ENCODE data around the gene HTT-AS.

HTT-AS gene

DNA sequence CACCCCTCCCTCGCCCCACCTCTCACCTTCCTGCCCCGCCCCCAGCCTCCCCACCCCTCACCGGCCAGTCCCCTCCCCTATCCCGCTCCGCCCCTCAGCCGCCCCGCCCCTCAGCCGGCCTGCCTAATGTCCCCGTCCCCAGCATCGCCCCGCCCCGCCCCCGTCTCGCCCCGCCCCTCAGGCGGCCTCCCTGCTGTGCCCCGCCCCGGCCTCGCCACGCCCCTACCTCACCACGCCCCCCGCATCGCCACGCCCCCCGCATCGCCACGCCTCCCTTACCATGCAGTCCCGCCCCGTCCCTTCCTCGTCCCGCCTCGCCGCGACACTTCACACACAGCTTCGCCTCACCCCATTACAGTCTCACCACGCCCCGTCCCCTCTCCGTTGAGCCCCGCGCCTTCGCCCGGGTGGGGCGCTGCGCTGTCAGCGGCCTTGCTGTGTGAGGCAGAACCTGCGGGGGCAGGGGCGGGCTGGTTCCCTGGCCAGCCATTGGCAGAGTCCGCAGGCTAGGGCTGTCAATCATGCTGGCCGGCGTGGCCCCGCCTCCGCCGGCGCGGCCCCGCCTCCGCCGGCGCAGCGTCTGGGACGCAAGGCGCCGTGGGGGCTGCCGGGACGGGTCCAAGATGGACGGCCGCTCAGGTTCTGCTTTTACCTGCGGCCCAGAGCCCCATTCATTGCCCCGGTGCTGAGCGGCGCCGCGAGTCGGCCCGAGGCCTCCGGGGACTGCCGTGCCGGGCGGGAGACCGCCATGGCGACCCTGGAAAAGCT is at the start of gene HTT-AS, which contains the start of gene HTT:
Gene HTT-AS (minus strand): TSS at position 461 of the 768 bp plus-strand sequence.
Gene HTT (plus strand): TSS at position 604 of the 768 bp plus-strand sequence. CDS start 145 bp downstream, at position 749.
- Histone ChIP-seq H3K36me3 (ENCODE audit: control insufficient read depth, insufficient read depth, low read length) (no peaks in the 10 kb centered on the region), H3K4me3 (ENCODE audit: low read length) (peak within 1 kb of the TSS; percentile 86), H3K27me3 (ENCODE audit: control insufficient read depth, insufficient read depth, low read length) (no peaks in the 10 kb centered on the region), H3K9me3 (ENCODE audit: control insufficient read depth, insufficient read depth, low read length) (no peaks in the 10 kb centered on the region), H3K27ac (ENCODE audit: low read length) (no peak within 1 kb of the TSS), H3K4me1 (ENCODE audit: control insufficient read depth, insufficient read depth, low read length) (no peaks in the 10 kb centered on the region)
- peak; percentile 71 for DNase-seq (ENCODE audit: low read depth, low spot score)
- WGBS (ENCODE audit: insufficient coverage, insufficient read length): no CpG with 5 or more reads among the region's 81 CpGs

DNA sequence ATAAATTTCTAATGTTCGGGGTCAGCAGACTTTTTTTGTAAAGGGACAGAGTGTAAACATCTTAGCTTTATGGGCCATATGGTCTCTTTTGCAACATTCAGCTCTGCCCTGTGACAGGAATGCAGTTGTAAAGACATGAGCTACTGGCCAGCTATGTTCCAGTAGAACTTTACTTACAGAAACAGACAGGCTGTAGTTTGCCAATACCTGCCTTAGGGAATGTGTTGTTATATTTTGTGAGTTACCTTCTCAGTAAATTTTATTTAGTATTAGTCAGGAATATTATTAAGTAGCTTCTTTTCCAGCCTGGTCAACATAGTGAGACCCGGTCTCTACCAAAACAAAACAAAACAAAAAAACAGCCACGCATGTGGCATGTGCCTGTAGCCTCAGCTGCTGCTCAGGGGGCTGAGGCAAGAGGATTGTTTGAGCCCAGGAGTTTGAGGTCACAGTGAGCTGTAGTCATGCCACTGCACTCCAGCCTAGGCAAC is 48.9 kb upstream of the HTT-AS start:
- H3K9me3 ChIP-seq (ENCODE audit: control insufficient read depth, insufficient read depth, low read length): no peaks in the 10 kb centered on the region
- H3K27ac ChIP-seq (ENCODE audit: low read length): no peak overlapping the region
- peaks cover 16% of the 10 kb centered on the region; the same call in 1 of the 2 replicates for H3K36me3 ChIP-seq (ENCODE audit: control insufficient read depth, insufficient read depth, low read length)
- no peaks in the 10 kb centered on the region for H3K27me3 ChIP-seq (ENCODE audit: control insufficient read depth, insufficient read depth, low read length)
- no peak for DNase-seq (ENCODE audit: low read depth, low spot score)
- H3K4me1 ChIP-seq (ENCODE audit: control insufficient read depth, insufficient read depth, low read length): no peaks in the 10 kb centered on the region
- H3K4me3 ChIP-seq (ENCODE audit: low read length): no peak overlapping the region
- no CpG with 5 or more reads among the region's 3 CpGs for WGBS (ENCODE audit: insufficient coverage, insufficient read length)

DNA sequence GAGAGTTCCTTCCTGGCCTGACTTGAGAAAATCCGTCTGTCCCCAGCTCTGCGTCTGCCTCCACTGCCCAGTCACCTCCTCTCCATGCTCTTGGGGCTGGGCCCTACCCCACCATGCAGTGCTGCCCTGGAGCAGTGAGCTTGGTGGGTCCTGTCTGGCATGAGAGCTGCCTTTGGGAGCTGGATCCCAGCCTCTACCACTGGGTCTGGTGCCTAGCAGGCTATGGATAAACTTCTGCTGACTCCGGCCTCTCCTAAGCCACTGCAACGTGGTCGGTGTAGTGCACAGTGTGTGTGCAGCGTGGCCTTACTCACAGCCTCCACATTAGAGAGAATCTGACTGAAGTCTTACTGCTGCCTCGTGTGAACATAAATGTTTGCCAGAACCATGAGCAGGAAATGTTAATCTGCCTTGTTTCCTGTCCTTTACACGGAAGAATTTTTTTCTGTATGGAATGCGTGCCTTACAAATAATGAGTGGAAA is 47.8 kb upstream of the HTT-AS start:
- Histone ChIP-seq H3K27ac (ENCODE audit: low read length) (no peak overlapping the region), H3K4me1 (ENCODE audit: control insufficient read depth, insufficient read depth, low read length) (no peaks in the 10 kb centered on the region), H3K27me3 (ENCODE audit: control insufficient read depth, insufficient read depth, low read length) (no peaks in the 10 kb centered on the region), H3K4me3 (ENCODE audit: low read length) (no peak overlapping the region), H3K9me3 (ENCODE audit: control insufficient read depth, insufficient read depth, low read length) (no peaks in the 10 kb centered on the region), H3K36me3 (ENCODE audit: control insufficient read depth, insufficient read depth, low read length) (peaks cover 13% of the 10 kb centered on the region; the same call in 1 of the 2 replicates)
- no peak for DNase-seq (ENCODE audit: low read depth, low spot score)
- no CpG with 5 or more reads among the region's 9 CpGs for WGBS (ENCODE audit: insufficient coverage, insufficient read length)

DNA sequence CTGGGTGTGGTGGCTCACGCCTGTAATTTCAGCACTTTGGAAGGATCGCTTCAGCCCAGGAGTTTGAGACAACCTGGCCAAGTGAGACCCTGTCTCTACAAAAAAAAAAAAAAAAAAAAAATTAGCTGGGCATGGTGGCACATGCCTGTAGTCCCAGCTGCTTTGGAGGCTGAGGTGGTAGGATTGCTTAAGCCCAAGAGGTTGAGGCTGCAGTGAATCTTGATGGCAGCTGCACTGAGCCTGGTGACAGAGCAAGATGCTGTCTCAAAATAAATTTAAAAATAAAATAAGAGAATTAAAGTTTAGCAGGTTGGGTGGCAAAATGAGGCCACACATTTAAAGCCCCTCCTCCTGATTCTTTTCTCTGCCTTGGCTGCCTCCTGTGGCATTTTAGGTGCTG is 47.3 kb upstream of the HTT-AS start:
- H3K36me3 ChIP-seq (ENCODE audit: control insufficient read depth, insufficient read depth, low read length): peaks cover 11% of the 10 kb centered on the region; the same call in 1 of the 2 replicates

DNA sequence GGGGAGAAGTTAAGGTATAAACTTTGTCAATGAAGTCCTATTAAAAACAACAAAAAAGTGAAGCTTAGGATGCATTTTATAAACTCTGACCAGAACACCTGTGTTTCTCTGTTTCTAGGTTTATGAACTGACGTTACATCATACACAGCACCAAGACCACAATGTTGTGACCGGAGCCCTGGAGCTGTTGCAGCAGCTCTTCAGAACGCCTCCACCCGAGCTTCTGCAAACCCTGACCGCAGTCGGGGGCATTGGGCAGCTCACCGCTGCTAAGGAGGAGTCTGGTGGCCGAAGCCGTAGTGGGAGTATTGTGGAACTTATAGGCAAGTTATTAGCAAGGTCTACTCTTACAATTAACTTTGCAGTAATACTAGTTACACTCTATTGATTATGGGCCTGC is 46.8 kb upstream of the HTT-AS start:
- no CpG with 5 or more reads among the region's 9 CpGs for WGBS (ENCODE audit: insufficient coverage, insufficient read length)
- H3K4me1 ChIP-seq (ENCODE audit: control insufficient read depth, insufficient read depth, low read length): no peaks in the 10 kb centered on the region

More for the DNA sequence above, 47.3 kb upstream of the HTT-AS start:
- WGBS (ENCODE audit: insufficient coverage, insufficient read length): no CpG with 5 or more reads among the region's 2 CpGs
- DNase-seq (ENCODE audit: low read depth, low spot score): no peak
- H3K4me1 ChIP-seq (ENCODE audit: control insufficient read depth, insufficient read depth, low read length): no peaks in the 10 kb centered on the region
- no peaks in the 10 kb centered on the region for H3K9me3 ChIP-seq (ENCODE audit: control insufficient read depth, insufficient read depth, low read length)
- no peak overlapping the region for H3K4me3 ChIP-seq (ENCODE audit: low read length)
- H3K27me3 ChIP-seq (ENCODE audit: control insufficient read depth, insufficient read depth, low read length): no peaks in the 10 kb centered on the region
- H3K27ac ChIP-seq (ENCODE audit: low read length): no peak overlapping the region

DNA sequence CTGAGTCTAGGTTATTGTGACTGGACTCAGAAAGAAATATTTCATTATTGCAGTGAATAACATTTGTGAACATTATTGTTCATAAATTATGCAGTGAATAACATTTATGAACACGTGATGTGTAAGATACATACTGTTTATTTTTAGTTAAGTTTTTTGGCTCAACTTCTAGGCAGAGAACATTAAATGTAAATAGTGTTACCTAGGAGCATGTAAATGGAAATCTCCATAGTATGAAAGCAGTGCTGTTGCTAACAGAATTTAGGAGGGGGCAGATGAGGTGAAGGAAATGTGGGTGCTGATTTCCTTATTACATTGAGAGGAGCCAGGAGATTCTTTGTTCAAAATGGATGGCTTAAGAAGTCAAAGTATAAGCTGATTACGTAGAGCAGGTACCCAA is 45.1 kb upstream of the HTT-AS start:
- Histone ChIP-seq H3K27ac (ENCODE audit: low read length) (no peak overlapping the region), H3K36me3 (ENCODE audit: control insufficient read depth, insufficient read depth, low read length) (peaks cover 25% of the 10 kb centered on the region), H3K27me3 (ENCODE audit: control insufficient read depth, insufficient read depth, low read length) (no peaks in the 10 kb centered on the region)

More for the DNA sequence above, 46.8 kb upstream of the HTT-AS start:
- DNase-seq (ENCODE audit: low read depth, low spot score): no peak
- Histone ChIP-seq H3K9me3 (ENCODE audit: control insufficient read depth, insufficient read depth, low read length) (no peaks in the 10 kb centered on the region), H3K27ac (ENCODE audit: low read length) (no peak overlapping the region), H3K4me3 (ENCODE audit: low read length) (no peak overlapping the region), H3K27me3 (ENCODE audit: control insufficient read depth, insufficient read depth, low read length) (no peaks in the 10 kb centered on the region), H3K36me3 (ENCODE audit: control insufficient read depth, insufficient read depth, low read length) (peaks cover 16% of the 10 kb centered on the region; the same call in 1 of the 2 replicates)

DNA sequence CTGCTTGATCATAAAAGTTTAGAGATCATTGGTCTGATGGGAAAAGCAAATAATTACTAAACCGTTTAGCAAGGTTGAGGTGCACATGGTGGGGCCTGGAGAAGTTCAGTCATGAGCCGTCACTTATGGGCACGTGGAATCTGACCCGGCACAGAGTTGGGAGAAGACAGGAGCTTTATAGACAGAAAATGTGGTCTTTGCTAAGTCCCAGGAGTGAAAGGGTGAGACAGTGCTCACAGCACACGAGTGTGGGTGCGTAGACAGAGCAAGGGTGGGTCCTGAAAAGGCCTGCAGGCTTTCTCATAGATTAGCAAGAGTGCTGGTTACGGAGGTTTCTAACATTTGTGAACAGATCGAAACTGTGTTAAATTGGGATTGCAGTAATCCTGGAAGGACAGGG is 44.0 kb upstream of the HTT-AS start:
- H3K27me3 ChIP-seq (ENCODE audit: control insufficient read depth, insufficient read depth, low read length): no peaks in the 10 kb centered on the region
- no peak overlapping the region for H3K27ac ChIP-seq (ENCODE audit: low read length)
- H3K4me3 ChIP-seq (ENCODE audit: low read length): no peak overlapping the region
- WGBS (ENCODE audit: insufficient coverage, insufficient read length): no CpG with 5 or more reads among the region's 8 CpGs
- no peak for DNase-seq (ENCODE audit: low read depth, low spot score)
- no peaks in the 10 kb centered on the region for H3K9me3 ChIP-seq (ENCODE audit: control insufficient read depth, insufficient read depth, low read length)
- H3K36me3 ChIP-seq (ENCODE audit: control insufficient read depth, insufficient read depth, low read length): peaks cover 25% of the 10 kb centered on the region
- H3K4me1 ChIP-seq (ENCODE audit: control insufficient read depth, insufficient read depth, low read length): no peaks in the 10 kb centered on the region

More for the DNA sequence above, 45.1 kb upstream of the HTT-AS start:
- no peaks in the 10 kb centered on the region for H3K9me3 ChIP-seq (ENCODE audit: control insufficient read depth, insufficient read depth, low read length)
- H3K4me3 ChIP-seq (ENCODE audit: low read length): no peak overlapping the region
- WGBS (ENCODE audit: insufficient coverage, insufficient read length): no CpG with 5 or more reads among the region's 2 CpGs
- no peak for DNase-seq (ENCODE audit: low read depth, low spot score)
- H3K4me1 ChIP-seq (ENCODE audit: control insufficient read depth, insufficient read depth, low read length): no peaks in the 10 kb centered on the region

DNA sequence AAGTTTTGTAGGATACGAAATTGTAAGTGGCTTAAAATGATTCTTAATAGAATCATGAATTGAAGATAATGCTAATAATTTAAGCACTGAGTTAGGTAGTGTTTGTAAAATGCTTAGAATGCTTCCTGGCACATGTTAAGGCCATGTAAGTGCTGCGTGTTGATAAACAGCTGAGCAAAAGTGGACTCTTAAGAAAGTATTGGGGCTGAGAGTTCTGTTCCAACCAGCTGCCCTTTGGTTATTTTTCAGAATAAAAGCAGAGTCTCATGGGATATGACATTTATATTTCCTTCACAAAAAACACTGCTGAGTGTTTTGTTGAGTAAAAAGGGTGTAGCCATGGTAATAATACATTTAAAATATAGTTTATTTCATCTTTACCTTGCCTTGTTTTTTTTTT is 42.6 kb upstream of the HTT-AS start:
- WGBS (ENCODE audit: insufficient coverage, insufficient read length): 100% methylated on average over 1 of the region's 2 CpGs
- Histone ChIP-seq H3K27ac (ENCODE audit: low read length) (no peak overlapping the region), H3K4me3 (ENCODE audit: low read length) (no peak overlapping the region), H3K36me3 (ENCODE audit: control insufficient read depth, insufficient read depth, low read length) (peaks cover 24% of the 10 kb centered on the region), H3K27me3 (ENCODE audit: control insufficient read depth, insufficient read depth, low read length) (no peaks in the 10 kb centered on the region), H3K9me3 (ENCODE audit: control insufficient read depth, insufficient read depth, low read length) (no peaks in the 10 kb centered on the region), H3K4me1 (ENCODE audit: control insufficient read depth, insufficient read depth, low read length) (no peaks in the 10 kb centered on the region)
- no peak for DNase-seq (ENCODE audit: low read depth, low spot score)

DNA sequence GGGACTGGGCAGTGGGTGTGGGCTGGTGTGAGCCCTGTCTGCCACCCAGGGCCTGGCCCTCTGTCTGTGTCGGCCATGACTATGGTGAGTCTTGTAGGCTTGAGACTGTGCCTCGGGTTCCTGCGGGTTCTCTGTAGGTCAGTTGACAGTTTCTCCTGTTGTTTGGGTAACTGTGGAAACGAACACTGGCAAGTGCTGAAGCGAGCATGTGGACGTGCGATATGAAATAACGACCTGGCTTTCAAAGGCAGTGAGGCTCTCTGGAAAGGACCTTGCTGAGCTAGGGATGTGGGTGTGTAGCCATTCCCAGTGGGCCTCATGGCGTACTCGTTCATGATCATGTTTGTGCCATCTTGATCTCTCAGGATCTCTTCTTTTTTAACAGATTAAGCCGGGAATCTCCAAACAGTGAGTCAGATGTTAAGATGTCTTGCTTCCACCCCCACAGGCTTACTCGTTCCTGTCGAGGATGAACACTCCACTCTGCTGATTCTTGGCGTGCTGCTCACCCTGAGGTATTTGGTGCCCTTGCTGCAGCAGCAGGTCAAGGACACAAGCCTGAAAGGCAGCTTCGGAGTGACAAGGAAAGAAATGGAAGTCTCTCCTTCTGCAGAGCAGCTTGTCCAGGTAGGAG is 41.4 kb upstream of the HTT-AS start:
- Histone ChIP-seq H3K27ac (ENCODE audit: low read length) (no peak overlapping the region), H3K36me3 (ENCODE audit: control insufficient read depth, insufficient read depth, low read length) (peaks cover 20% of the 10 kb centered on the region), H3K27me3 (ENCODE audit: control insufficient read depth, insufficient read depth, low read length) (no peaks in the 10 kb centered on the region), H3K4me3 (ENCODE audit: low read length) (no peak overlapping the region), H3K4me1 (ENCODE audit: control insufficient read depth, insufficient read depth, low read length) (no peaks in the 10 kb centered on the region), H3K9me3 (ENCODE audit: control insufficient read depth, insufficient read depth, low read length) (no peaks in the 10 kb centered on the region)
- WGBS (ENCODE audit: insufficient coverage, insufficient read length): no CpG with 5 or more reads among the region's 15 CpGs
- no peak for DNase-seq (ENCODE audit: low read depth, low spot score)

DNA sequence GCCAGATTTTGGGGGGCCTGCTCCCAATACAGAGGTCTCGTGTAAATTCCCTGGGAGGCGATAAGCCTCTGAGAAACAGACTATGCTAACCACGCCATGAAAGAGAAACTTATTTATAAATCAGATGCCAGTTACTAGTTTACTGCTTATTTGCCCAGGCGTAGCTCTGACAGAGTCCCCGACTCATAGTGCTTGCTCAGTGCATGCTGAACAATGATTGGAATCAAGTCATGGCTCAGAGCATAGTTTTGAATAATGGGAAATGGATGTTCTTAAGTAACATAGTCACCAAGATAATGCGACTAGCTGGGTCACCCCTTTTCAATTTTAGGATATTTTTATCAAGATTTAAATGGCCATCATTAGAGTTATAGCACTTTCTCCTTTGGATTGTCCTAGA is 40.0 kb upstream of the HTT-AS start:
- Histone ChIP-seq H3K9me3 (ENCODE audit: control insufficient read depth, insufficient read depth, low read length) (no peaks in the 10 kb centered on the region), H3K36me3 (ENCODE audit: control insufficient read depth, insufficient read depth, low read length) (peaks cover 21% of the 10 kb centered on the region), H3K4me1 (ENCODE audit: control insufficient read depth, insufficient read depth, low read length) (no peaks in the 10 kb centered on the region), H3K4me3 (ENCODE audit: low read length) (no peak overlapping the region), H3K27ac (ENCODE audit: low read length) (no peak overlapping the region), H3K27me3 (ENCODE audit: control insufficient read depth, insufficient read depth, low read length) (no peaks in the 10 kb centered on the region)
- WGBS (ENCODE audit: insufficient coverage, insufficient read length): no CpG with 5 or more reads among the region's 6 CpGs
- DNase-seq (ENCODE audit: low read depth, low spot score): no peak

Measured in iPS DF 6.9 (cell line).